HG02623 (cell line): ENCODE data around the gene DLGAP3.
"Not testable (repeated sequence)": the region's sequence is repeated elsewhere in the genome, so short reads cannot be mapped to it uniquely, and the experiment has no call there.

Experiments used
- ATAC-seq: cut with Tn5 transposase; IDR thresholded peaks from one replicate; pipeline ENCODE4 v1.9.1; 2021; ENCODE audit warnings: moderate library complexity; ENCODE audit not compliant: unreplicated experiment

The DLGAP3 gene

GRCh38 chr1:34842952-34843371 is 86.5 kb downstream of the DLGAP3 start:
- no peak for ATAC-seq

- no peak for ATAC-seq
Measured at GRCh38 chr1:34842073-34842472, 87.4 kb downstream of the DLGAP3 start.

GRCh38 chr1:34840426-34840825 is 89.0 kb downstream of the DLGAP3 start:
- ATAC-seq = no peak

- no peak for ATAC-seq
Measured at GRCh38 chr1:34839526-34840305, 89.7 kb downstream of the DLGAP3 start.

GRCh38 chr1:34833711-34834110 is 95.7 kb downstream of the DLGAP3 start:
- no peak for ATAC-seq

GRCh38 chr1:34831721-34832246 is 97.7 kb downstream of the DLGAP3 start:
- no peak for ATAC-seq

- ATAC-seq = no peak
Measured at GRCh38 chr1:34829250-34829649, 100.2 kb downstream of the DLGAP3 start.

- no peak for ATAC-seq
Measured at GRCh38 chr1:34828611-34829010, 100.8 kb downstream of the DLGAP3 start.

GRCh38 chr1:34827341-34827941 is 102.0 kb downstream of the DLGAP3 start:
- no peak for ATAC-seq

- ATAC-seq = no peak
Measured at GRCh38 chr1:34825455-34826091, 103.9 kb downstream of the DLGAP3 start.

- no peak for ATAC-seq
Measured at GRCh38 chr1:34824817-34825454, 104.5 kb downstream of the DLGAP3 start.

- ATAC-seq = no peak
Measured at GRCh38 chr1:34822202-34822601, 107.2 kb downstream of the DLGAP3 start.

- ATAC-seq = not testable (repeated sequence)
Measured at GRCh38 chr1:34818862-34819261, 110.6 kb downstream of the DLGAP3 start.

- ATAC-seq = no peak
Measured at GRCh38 chr1:34816778-34817177, 112.7 kb downstream of the DLGAP3 start.

- no peak for ATAC-seq
Measured at GRCh38 chr1:34816332-34816731, 113.1 kb downstream of the DLGAP3 start.
